IMR-90 (cell line): Measurements from ENCODE around the gene COL5A1. TPM values are rescaled to one million over a fixed set of nuclear protein-coding genes. Genes with fewer than 3 reads are reported as not detected.

Experiments
- ATAC-seq: fragments of 200-7000 bp; cut with Tn5 transposase; 2 replicates; pipeline ENCODE4 v1.9.1; 2020; ENCODE audit warnings: low read depth, mild to moderate bottlenecking, moderate library complexity
- BruUV-seq: library from RNA; stranded (reverse); fragments of 400-500 nt; replicated peaks from 2 replicates; lab custom pipeline; 2021; lab: Mats Ljungman, UMichigan
- CTCF ChIA-PET: fragments of 300-600 bp; formaldehyde crosslinking; extraction: SDS; loops from one replicate; lab custom pipeline; 2021; ENCODE audit warnings: antibody characterized with exemption; lab: Yijun Ruan, JAX
- POLR2A ChIA-PET: fragments of 300-600 bp; sonication (Branson Sonifier 250); formaldehyde crosslinking; loops from one replicate; lab custom pipeline; 2022; ENCODE audit warnings: antibody characterized with exemption; ENCODE audit not compliant: unreplicated experiment; lab: Charles Lee
- DNase-seq: peaks from one replicate; pipeline ENCODE4 v3.0.0; 2013
- H2AFZ ChIP-seq: replicated peaks from 2 replicates; pipeline ENCODE3; 2013; ENCODE audit warnings: low read length, mild to moderate bottlenecking; ENCODE audit not compliant: poor library complexity
- H2AK5ac ChIP-seq: 2 replicates; pipeline ENCODE4 v1.6.1; 2013; ENCODE audit warnings: low read depth, low read length, inconsistent platforms
- H2AK9ac ChIP-seq: replicated peaks from 2 replicates; pipeline ENCODE3; 2013; ENCODE audit warnings: mild to moderate bottlenecking, low read depth, low read length, moderate library complexity; ENCODE audit not compliant: poor library complexity
- H2BK120ac ChIP-seq: 2 replicates; pipeline ENCODE4 v1.6.1; 2013; ENCODE audit warnings: low read depth, low read length, inconsistent platforms
- H2BK15ac ChIP-seq: 3 replicates; pipeline ENCODE4 v1.6.1; 2013; ENCODE audit warnings: low read depth, low read length, inconsistent platforms
- H2BK20ac ChIP-seq: 2 replicates; pipeline ENCODE4 v1.6.1; 2013; ENCODE audit warnings: low read depth, mild to moderate bottlenecking, inconsistent platforms, low read length, moderate library complexity
- H2BK5ac ChIP-seq: 2 replicates; pipeline ENCODE4 v1.6.1; 2013; ENCODE audit warnings: mild to moderate bottlenecking, low read depth, low read length, inconsistent platforms; ENCODE audit not compliant: poor library complexity, severe bottlenecking
- H3K14ac ChIP-seq: replicated peaks from 2 replicates; pipeline ENCODE4 v1.6.1; 2013; ENCODE audit warnings: low read depth, low read length, inconsistent platforms
- H3K18ac ChIP-seq: 2 replicates; pipeline ENCODE4 v1.6.1; 2013; ENCODE audit warnings: low read depth, low read length, control low read depth
- H3K23ac ChIP-seq: 2 replicates; pipeline ENCODE4 v1.6.1; 2013; ENCODE audit warnings: low read depth, low read length, inconsistent platforms
- H3K27ac ChIP-seq: 2 replicates; pipeline ENCODE4 v1.5.1; 2013; ENCODE audit warnings: mild to moderate bottlenecking, control low read depth, low read length; ENCODE audit not compliant: insufficient read depth
- H3K27me3 ChIP-seq: 2 replicates; pipeline ENCODE4 v1.6.1; 2013; ENCODE audit warnings: low read length; ENCODE audit not compliant: control insufficient read depth, insufficient read depth
- H3K36me3 ChIP-seq: 2 replicates; pipeline ENCODE4 v1.6.1; 2013; ENCODE audit warnings: low read length, mixed read lengths; ENCODE audit not compliant: control insufficient read depth, insufficient read depth
- H3K4ac ChIP-seq: 2 replicates; pipeline ENCODE4 v1.6.1; 2013; ENCODE audit warnings: low read depth, low read length, inconsistent platforms
- H3K4me1 ChIP-seq: 2 replicates; pipeline ENCODE4 v1.6.1; 2013; ENCODE audit warnings: low read length, mixed read lengths; ENCODE audit not compliant: control insufficient read depth, insufficient read depth
- H3K4me2 ChIP-seq: 2 replicates; pipeline ENCODE4 v1.6.1; 2013; ENCODE audit warnings: low read depth, mild to moderate bottlenecking, control low read depth, low read length, moderate library complexity
- H3K4me3 ChIP-seq: 2 replicates; pipeline ENCODE4 v1.5.1; 2013; ENCODE audit warnings: low read depth, mild to moderate bottlenecking, control low read depth, low read length, moderate library complexity; ENCODE audit not compliant: insufficient read depth
- H3K56ac ChIP-seq: 2 replicates; pipeline ENCODE4 v1.6.1; 2013; ENCODE audit warnings: low read length, inconsistent platforms; ENCODE audit not compliant: insufficient read depth; ENCODE audit errors: extremely low read depth
- H3K79me1 ChIP-seq, 2 experiments: 2 replicates each; pipeline ENCODE4 v1.6.1; 2013; ENCODE audit warnings: low read length in 2 of 2, inconsistent platforms in 1 of 2, low read depth in 1 of 2
- H3K9ac ChIP-seq: 2 replicates; pipeline ENCODE4 v1.6.1; 2013; ENCODE audit warnings: low read depth, low read length, control low read depth
- H3K9me1 ChIP-seq: 2 replicates; pipeline ENCODE4 v1.6.1; 2013; ENCODE audit warnings: low read length, inconsistent platforms; ENCODE audit not compliant: insufficient read depth
- H3K9me3 ChIP-seq: 2 replicates; pipeline ENCODE4 v1.6.1; 2013; ENCODE audit warnings: low read length; ENCODE audit not compliant: control insufficient read depth, insufficient read depth
- H4K20me1 ChIP-seq: 2 replicates; pipeline ENCODE4 v1.6.1; 2013; ENCODE audit warnings: low read length, inconsistent platforms; ENCODE audit not compliant: insufficient read depth
- H4K5ac ChIP-seq: 2 replicates; pipeline ENCODE4 v1.6.1; 2013; ENCODE audit warnings: mild to moderate bottlenecking, low read depth, low read length, control low read depth
- H4K8ac ChIP-seq, 2 experiments: 2 replicates each; pipeline ENCODE4 v1.6.1; 2013; ENCODE audit warnings: low read depth in 2 of 2, low read length in 2 of 2, control low read depth in 1 of 2, inconsistent platforms in 1 of 2
- H4K91ac ChIP-seq: 2 replicates; pipeline ENCODE4 v1.6.1; 2013; ENCODE audit warnings: low read depth, low read length, inconsistent platforms; ENCODE audit not compliant: insufficient read depth
- BHLHE40 ChIP-seq: fragments of 150-350 bp; IDR thresholded peaks from 2 replicates; pipeline ENCODE4 v1.6.1; 2016; ENCODE audit warnings: mild to moderate bottlenecking, low read depth, low read length
- FOS ChIP-seq: fragments of 150-350 bp; IDR thresholded peaks from 2 replicates; pipeline ENCODE4 v1.6.1; 2016; ENCODE audit warnings: low read depth, low read length
- MAFK ChIP-seq: IDR thresholded peaks from 2 replicates; pipeline ENCODE4 v1.6.1; 2012; ENCODE audit warnings: low read depth, low read length, improper control_type of control experiment
- MXI1 ChIP-seq: IDR thresholded peaks from 2 replicates; pipeline ENCODE4 v1.6.1; 2012; ENCODE audit warnings: low read depth, mild to moderate bottlenecking, low read length, moderate library complexity, borderline replicate concordance
- NFE2L2 ChIP-seq: fragments of 150-350 bp; IDR thresholded peaks from 2 replicates; pipeline ENCODE4 v1.6.1; 2016; ENCODE audit warnings: low read depth, mild to moderate bottlenecking, low read length
- POLR2A ChIP-seq: IDR thresholded peaks from 2 replicates; pipeline ENCODE4 v1.6.1; 2012; ENCODE audit warnings: mild to moderate bottlenecking, low read depth, low read length
- RAD21 ChIP-seq: IDR thresholded peaks from 2 replicates; pipeline ENCODE4 v1.6.1; 2012; ENCODE audit warnings: low read length, improper control_type of control experiment
- RCOR1 ChIP-seq: IDR thresholded peaks from 2 replicates; pipeline ENCODE4 v1.6.1; 2012; ENCODE audit warnings: mild to moderate bottlenecking, low read length, improper control_type of control experiment; ENCODE audit not compliant: insufficient replicate concordance
- SMC3 ChIP-seq: fragments of 150-350 bp; IDR thresholded peaks from 2 replicates; pipeline ENCODE4 v1.6.1; 2016; ENCODE audit warnings: low read depth, mild to moderate bottlenecking, antibody characterized with exemption, low read length, moderate library complexity
- WGBS, 2 experiments: methylation state at CpG; one replicate each; pipeline versions ENCODE4 v1.1.5 to v1.1.7; 2013; ENCODE audit warnings: missing lambda C conversion rate in 2 of 2; ENCODE audit not compliant: insufficient read length in 1 of 2; ENCODE audit errors: extremely low coverage in 2 of 2; 5-methylcytosine and 5-hydroxymethylcytosine counted together
- dilution Hi-C: fragments of 300-500 bp; cut with HindIII; formaldehyde crosslinking; loops from one replicate; pipeline ENCODE4 v1.14.3; 2018; ENCODE audit warnings: low sequenced_read_pairs; ENCODE audit not compliant: unreplicated experiment
- in situ Hi-C: fragments of 300-500 bp; cut with MboI; formaldehyde crosslinking; loops from 3 replicates; pipeline ENCODE4 v1.14.3; 2019; ENCODE audit warnings: low sequenced_read_pairs, inconsistent platforms, mixed read lengths
- intact Hi-C: fragments of 100-400 bp; cut with micrococcal nuclease; formaldehyde crosslinking; loops from 2 replicates; pipeline ENCODE4 v1.10.0; 2022
- polyA plus RNA-seq, 3 experiments: library from polyadenylated mRNA; depleted of rRNA; stranded (reverse); fragments of >200 nt; gene quantifications; 2 replicates each; pipeline ENCODE4 v1.2.3, GENCODE V29; 2012; ENCODE audit warnings: low replicate concordance in 1 of 3
- total RNA-seq: library from RNA; depleted of rRNA; stranded (reverse); fragments of >200 nt; gene quantifications from 2 replicates; pipeline ENCODE4 v1.2.3, GENCODE V29; 2012
- TF ChIP-seq, protein P1 (sequence below): fragments of 150-350 bp; IDR thresholded peaks from 2 replicates; pipeline ENCODE4 v1.6.1; 2017; ENCODE audit warnings: mild to moderate bottlenecking, antibody characterized with exemption, low read length, low read depth
- TF ChIP-seq, protein P2 (sequence below): fragments of 150-350 bp; IDR thresholded peaks from 2 replicates; pipeline ENCODE4 v1.6.1; 2016; ENCODE audit warnings: low read depth, mild to moderate bottlenecking, low read length, moderate library complexity, borderline replicate concordance
- TF ChIP-seq, protein P3 (sequence below): conservative IDR thresholded peaks from 2 replicates; pipeline ENCODE4 v1.5.1; 2012; ENCODE audit warnings: mild to moderate bottlenecking, low read depth, low read length, improper control_type of control experiment

The COL5A1 gene
- total and polyA plus RNA-seq, 2 of the 4 experiments (the other 2 are of a cell fraction): 19.2 to 173 TPM

DNA sequence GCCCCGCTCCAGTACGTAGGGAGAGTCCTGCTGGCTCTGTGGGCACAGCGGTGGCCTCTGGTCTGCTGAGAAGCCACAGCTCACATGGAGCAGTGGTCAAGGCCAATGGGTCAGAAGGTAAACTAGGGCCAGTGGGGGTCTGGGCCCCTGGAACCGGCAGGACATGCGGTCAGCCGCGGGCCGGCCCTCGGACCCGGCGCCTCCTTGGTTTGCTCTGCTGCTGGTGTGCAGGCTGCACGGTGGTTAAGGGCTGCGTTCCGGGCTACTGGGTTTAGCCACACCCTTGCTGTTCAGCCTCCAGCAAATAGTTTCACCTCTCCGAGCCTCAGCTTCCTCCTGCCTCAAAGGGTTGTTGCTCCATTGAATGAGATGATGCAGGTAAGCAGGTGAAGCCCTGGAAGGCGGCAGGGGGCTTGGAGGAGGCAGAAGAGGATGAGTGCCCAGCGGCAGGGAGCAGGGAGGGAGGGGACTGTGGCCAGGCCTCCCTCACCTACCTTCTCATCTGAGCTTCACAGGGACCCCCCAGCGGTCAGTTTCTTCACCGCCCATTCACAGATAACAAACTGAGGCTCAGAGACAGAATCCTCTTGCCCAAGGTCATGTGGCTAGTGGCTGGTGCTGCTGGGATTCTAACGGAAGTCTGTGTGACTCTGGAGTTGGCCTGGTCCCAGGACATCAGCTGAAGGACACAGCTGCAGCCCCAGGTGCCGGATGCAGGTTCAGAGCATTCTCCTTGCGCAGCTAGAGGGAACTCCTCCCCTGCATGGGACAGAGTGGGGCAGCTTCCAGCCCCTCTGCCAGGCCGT is 3.7 kb upstream of the COL5A1 start (continued):
- no peak for TF ChIP-seq MAFK

DNA sequence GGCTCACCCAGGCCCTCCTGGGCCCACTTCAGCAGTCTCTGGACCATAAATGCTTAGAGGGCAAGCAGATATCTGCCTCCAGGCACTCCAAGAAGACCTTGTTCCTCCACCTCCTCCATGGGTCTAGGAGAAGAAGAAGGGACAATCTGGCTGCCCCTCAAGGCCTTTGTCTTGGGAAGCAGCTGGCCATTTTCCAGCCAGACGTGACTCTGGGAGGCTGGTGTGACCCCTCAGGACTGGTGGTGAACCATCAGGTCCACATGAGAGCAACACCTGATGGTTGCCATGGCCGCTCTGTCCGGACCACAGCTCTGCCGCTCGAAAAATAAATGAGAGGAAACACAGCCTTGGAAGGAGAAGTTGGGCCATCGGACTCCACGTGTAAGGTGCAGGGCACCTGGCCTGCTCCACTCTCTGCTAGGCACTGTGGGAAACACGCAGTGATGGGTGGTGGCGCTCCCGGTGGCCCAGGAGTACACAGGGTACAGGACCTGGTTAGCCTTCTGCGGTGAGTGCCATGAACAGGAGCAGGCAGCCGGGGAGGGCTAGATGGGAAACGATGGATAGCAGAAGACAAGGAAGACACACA is 3.0 kb upstream of the COL5A1 start:
- Histone ChIP-seq H3K23ac (no peak overlapping the region), H4K5ac (no peak overlapping the region), H3K14ac (no peak overlapping the region), H2AK5ac (peak overlapping the region; percentile 59; the same call in 1 of the 2 replicates), H3K9me3 (no peaks in the 10 kb centered on the region), H2AFZ (no peak overlapping the region), H4K91ac (peak overlapping the region; percentile 12; the same call in 1 of the 2 replicates), H3K4me3 (no peak overlapping the region), H3K4me2 (no peak overlapping the region), H3K79me1 (peaks cover 0 to 7% of the 10 kb centered on the region in 2 experiments; a peak in 1 of 4 replicates), H4K8ac (no peak overlapping the region), H3K4ac (no peak overlapping the region; the same call in 1 of the 2 replicates), H3K18ac (no peak overlapping the region), H3K36me3 (peaks cover under 1% of the 10 kb centered on the region; the same call in 1 of the 2 replicates), H4K20me1 (peaks cover 13% of the 10 kb centered on the region; the same call in 1 of the 2 replicates), H2BK15ac (no peak overlapping the region), H3K9ac (no peak overlapping the region), H2BK5ac (no peak overlapping the region), H3K27ac (no peak overlapping the region), H3K27me3 (no peaks in the 10 kb centered on the region), H2BK20ac (no peak overlapping the region), H3K4me1 (peaks cover 10% of the 10 kb centered on the region), H3K56ac (no peak overlapping the region), H3K9me1 (peaks cover 5% of the 10 kb centered on the region; the same call in 1 of the 2 replicates), H2AK9ac (peak overlapping the region; percentile 37), H2BK120ac (no peak overlapping the region)
- CTCF ChIA-PET: no interaction called here
- dilution Hi-C loops (no loop called here), in situ Hi-C loops (no loop called here), intact Hi-C loops (no loop called here)
- BruUV-seq: no TSS peak
- no peak for ATAC-seq
- POLR2A ChIA-PET: no interaction called here
- no peak for DNase-seq
- WGBS, 2 experiments: 95% methylated on average over 7 of the region's 13 CpGs; no CpG with 5 or more reads in 1 of the 2 experiments
- TF ChIP-seq, protein P1, sequence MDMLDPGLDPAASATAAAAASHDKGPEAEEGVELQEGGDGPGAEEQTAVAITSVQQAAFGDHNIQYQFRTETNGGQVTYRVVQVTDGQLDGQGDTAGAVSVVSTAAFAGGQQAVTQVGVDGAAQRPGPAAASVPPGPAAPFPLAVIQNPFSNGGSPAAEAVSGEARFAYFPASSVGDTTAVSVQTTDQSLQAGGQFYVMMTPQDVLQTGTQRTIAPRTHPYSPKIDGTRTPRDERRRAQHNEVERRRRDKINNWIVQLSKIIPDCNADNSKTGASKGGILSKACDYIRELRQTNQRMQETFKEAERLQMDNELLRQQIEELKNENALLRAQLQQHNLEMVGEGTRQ: no peak
- TF ChIP-seq RAD21 (no peak), SMC3 (no peak), FOS (no peak), RCOR1 (no peak), BHLHE40 (no peak), MXI1 (no peak), POLR2A (no peak), NFE2L2 (no peak)
- TF ChIP-seq, protein P2, sequence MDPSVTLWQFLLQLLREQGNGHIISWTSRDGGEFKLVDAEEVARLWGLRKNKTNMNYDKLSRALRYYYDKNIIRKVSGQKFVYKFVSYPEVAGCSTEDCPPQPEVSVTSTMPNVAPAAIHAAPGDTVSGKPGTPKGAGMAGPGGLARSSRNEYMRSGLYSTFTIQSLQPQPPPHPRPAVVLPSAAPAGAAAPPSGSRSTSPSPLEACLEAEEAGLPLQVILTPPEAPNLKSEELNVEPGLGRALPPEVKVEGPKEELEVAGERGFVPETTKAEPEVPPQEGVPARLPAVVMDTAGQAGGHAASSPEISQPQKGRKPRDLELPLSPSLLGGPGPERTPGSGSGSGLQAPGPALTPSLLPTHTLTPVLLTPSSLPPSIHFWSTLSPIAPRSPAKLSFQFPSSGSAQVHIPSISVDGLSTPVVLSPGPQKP: no peak
- TF ChIP-seq, protein P3, sequence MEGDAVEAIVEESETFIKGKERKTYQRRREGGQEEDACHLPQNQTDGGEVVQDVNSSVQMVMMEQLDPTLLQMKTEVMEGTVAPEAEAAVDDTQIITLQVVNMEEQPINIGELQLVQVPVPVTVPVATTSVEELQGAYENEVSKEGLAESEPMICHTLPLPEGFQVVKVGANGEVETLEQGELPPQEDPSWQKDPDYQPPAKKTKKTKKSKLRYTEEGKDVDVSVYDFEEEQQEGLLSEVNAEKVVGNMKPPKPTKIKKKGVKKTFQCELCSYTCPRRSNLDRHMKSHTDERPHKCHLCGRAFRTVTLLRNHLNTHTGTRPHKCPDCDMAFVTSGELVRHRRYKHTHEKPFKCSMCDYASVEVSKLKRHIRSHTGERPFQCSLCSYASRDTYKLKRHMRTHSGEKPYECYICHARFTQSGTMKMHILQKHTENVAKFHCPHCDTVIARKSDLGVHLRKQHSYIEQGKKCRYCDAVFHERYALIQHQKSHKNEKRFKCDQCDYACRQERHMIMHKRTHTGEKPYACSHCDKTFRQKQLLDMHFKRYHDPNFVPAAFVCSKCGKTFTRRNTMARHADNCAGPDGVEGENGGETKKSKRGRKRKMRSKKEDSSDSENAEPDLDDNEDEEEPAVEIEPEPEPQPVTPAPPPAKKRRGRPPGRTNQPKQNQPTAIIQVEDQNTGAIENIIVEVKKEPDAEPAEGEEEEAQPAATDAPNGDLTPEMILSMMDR: no peak
